Activated CD4-positive, alpha-beta T cell treated with anti-CD3 and anti-CD28 coated beads, Interleukin-2, amount 10 ng/mL, durations not matched to agents 7 days and 5 days (primary cell): ENCODE data around the gene SPECC1L. TPM values are rescaled to one million over a fixed set of nuclear protein-coding genes. Genes with fewer than 3 reads are reported as not detected.

Source experiments
- CTCF ChIA-PET: fragments of 350-600 bp; sonication (Branson Sonifier 250); formaldehyde crosslinking; loops from one replicate; lab custom pipeline; 2021; ENCODE audit warnings: antibody characterized with exemption; lab: Charles Lee
- POLR2A ChIA-PET: fragments of 350-600 bp; sonication (Branson Sonifier 250); formaldehyde crosslinking; loops from one replicate; lab custom pipeline; 2021; ENCODE audit warnings: antibody characterized with exemption; lab: Charles Lee
- DNase-seq: peaks from one replicate; pipeline ENCODE4 v3.0.0-alpha.2; 2020
- H3K27ac Mint-ChIP-seq: one replicate; pipeline ENCODE4 v1.8.0; 2021; ENCODE audit warnings: mild to moderate bottlenecking, moderate library complexity, mixed read lengths
- H3K27me3 Mint-ChIP-seq: one replicate; pipeline ENCODE4 v1.8.0; 2021; ENCODE audit warnings: mixed read lengths
- H3K36me3 Mint-ChIP-seq: one replicate; pipeline ENCODE4 v1.8.0; 2021; ENCODE audit warnings: low read depth, mixed read lengths
- H3K4me1 Mint-ChIP-seq: one replicate; pipeline ENCODE4 v1.8.0; 2021; ENCODE audit warnings: mixed read lengths
- H3K4me3 Mint-ChIP-seq: one replicate; pipeline ENCODE4 v1.8.0; 2021; ENCODE audit warnings: mild to moderate bottlenecking, moderate library complexity, mixed read lengths
- H3K9me3 Mint-ChIP-seq: one replicate; pipeline ENCODE4 v1.8.0; 2021; ENCODE audit warnings: mixed read lengths
- total RNA-seq, 2 experiments: library from RNA; stranded (reverse); gene quantifications; one replicate each; pipeline ENCODE4 v1.2.3, GENCODE V29; 2021

Gene SPECC1L
- total RNA-seq, 2 experiments from 2014 or later: 53.1 to 59.5 TPM

DNA sequence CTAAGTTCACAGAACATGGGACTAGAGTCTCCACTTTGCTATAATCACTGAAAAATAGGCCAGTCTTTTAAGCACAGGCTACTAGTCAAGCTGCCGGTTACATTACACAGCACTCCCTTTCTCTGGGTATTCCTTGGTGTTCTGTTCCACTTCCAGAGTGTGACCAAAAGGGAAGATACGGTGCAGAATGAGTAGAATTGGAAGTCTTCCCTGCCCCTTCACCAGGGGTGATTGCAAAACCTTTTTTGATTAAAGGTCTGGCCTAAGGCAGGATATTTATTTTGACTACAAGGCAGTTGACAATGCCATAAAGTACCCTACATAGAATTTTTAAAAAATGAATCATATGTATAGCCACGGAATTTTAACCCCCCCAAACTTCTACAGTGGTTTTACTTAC lies 97.2 kb downstream of the SPECC1L start:
- no peaks in the 10 kb centered on the region for H3K4me1 Mint-ChIP-seq
- H3K27me3 Mint-ChIP-seq: no peaks in the 10 kb centered on the region
- POLR2A ChIA-PET: no interaction called here
- no peak overlapping the region for H3K4me3 Mint-ChIP-seq
- CTCF ChIA-PET: no interaction called here
- H3K36me3 Mint-ChIP-seq: peaks cover 62% of the 10 kb centered on the region
- no peak for DNase-seq
- no peaks in the 10 kb centered on the region for H3K9me3 Mint-ChIP-seq
- H3K27ac Mint-ChIP-seq: no peak overlapping the region

DNA sequence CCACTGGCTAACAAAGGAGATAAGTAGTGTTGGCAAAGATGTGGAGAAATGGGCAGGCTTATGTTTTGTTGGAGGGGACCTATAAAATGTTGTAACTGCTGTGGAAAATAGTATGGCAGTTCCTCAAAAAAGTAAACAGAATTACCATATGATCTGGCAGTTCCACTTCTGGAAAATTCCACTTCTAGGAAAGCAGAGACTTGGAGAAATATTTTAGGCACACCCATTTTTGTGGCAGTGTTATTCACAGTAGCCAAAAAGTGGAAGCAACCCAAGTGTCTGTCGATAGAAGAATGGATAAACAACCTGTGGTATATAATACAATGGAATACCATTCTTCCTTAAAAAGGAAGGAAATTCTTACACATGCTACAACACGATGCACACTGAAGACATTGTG lies 99.8 kb downstream of the SPECC1L start:
- ChIA-PET POLR2A (no interaction called here), CTCF (no interaction called here)
- H3K27me3 Mint-ChIP-seq: no peaks in the 10 kb centered on the region
- DNase-seq: no peak
- H3K27ac Mint-ChIP-seq: no peak overlapping the region
- H3K9me3 Mint-ChIP-seq: peaks cover 5% of the 10 kb centered on the region
- peaks cover 74% of the 10 kb centered on the region for H3K36me3 Mint-ChIP-seq
- no peaks in the 10 kb centered on the region for H3K4me1 Mint-ChIP-seq
- no peak overlapping the region for H3K4me3 Mint-ChIP-seq

DNA sequence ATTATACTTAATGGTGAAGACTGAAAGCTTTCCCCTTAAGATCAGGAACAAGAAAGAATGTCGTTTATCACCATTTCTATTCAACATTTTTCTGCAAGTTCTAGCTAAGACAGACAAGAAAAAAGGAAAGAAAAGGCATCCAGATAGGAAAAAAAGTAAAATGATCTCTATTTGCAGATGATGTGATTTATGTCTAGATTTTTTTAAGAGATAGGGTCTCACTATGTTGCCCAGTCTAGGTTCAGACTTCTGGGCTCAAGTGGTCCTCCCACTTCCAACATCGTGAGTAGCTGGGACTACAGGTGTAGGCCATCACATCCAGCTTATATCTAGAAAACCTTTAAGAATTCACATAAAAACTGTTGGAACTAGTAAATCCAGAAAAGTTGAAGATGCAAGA lies 105.4 kb downstream of the SPECC1L start:
- Mint-ChIP-seq H3K36me3 (peaks cover 69% of the 10 kb centered on the region), H3K27ac (no peak overlapping the region), H3K4me1 (peaks cover 34% of the 10 kb centered on the region), H3K4me3 (no peak overlapping the region), H3K27me3 (no peaks in the 10 kb centered on the region), H3K9me3 (peaks cover 5% of the 10 kb centered on the region)
- POLR2A ChIA-PET: no interaction called here
- no peak for DNase-seq
- CTCF ChIA-PET: interaction anchor here (0.6 kb wide), 1 partner anchor 453 kb away, joined by 3 read pairs; no protein-coding TSS in a partner anchor

DNA sequence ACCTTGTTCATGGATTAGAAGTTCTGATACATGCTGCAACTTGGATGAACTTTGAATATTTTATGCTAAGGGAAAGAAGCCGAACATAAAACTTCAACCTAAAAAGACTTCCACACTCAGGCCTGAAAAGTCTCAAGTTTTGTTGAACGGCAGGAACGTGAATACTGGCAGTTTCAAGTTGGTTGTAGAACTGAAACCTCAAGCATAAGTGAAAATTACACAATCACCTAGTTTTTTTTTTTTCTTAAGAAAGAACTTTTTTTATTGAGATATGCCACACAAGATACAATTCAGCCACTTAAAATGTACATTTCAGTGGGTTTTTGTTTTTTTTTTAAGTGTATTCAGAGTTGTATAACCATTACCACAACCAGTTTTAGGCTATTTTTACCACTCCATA lies 106.0 kb downstream of the SPECC1L start:
- H3K27ac Mint-ChIP-seq: no peak overlapping the region
- ChIA-PET CTCF (no interaction called here), POLR2A (no interaction called here)
- no peaks in the 10 kb centered on the region for H3K27me3 Mint-ChIP-seq
- H3K9me3 Mint-ChIP-seq: peaks cover 5% of the 10 kb centered on the region
- no peak for DNase-seq
- H3K36me3 Mint-ChIP-seq: peaks cover 65% of the 10 kb centered on the region
- peaks cover 34% of the 10 kb centered on the region for H3K4me1 Mint-ChIP-seq
- H3K4me3 Mint-ChIP-seq: no peak overlapping the region

- Mint-ChIP-seq H3K4me1 (peaks cover 34% of the 10 kb centered on the region), H3K27ac (peak overlapping the region; percentile 89), H3K36me3 (peaks cover 45% of the 10 kb centered on the region), H3K27me3 (no peaks in the 10 kb centered on the region), H3K9me3 (peaks cover 5% of the 10 kb centered on the region), H3K4me3 (peak overlapping the region; percentile 16)
- peak; percentile 38 for DNase-seq
- CTCF ChIA-PET: no interaction called here
- POLR2A ChIA-PET: no interaction called here
Observed at GRCh38 chr22:24379536-24379935, 108.9 kb downstream of the SPECC1L start.

- peak overlapping the region; percentile 89 for H3K27ac Mint-ChIP-seq
- no peaks in the 10 kb centered on the region for H3K9me3 Mint-ChIP-seq
- peaks cover 34% of the 10 kb centered on the region for H3K4me1 Mint-ChIP-seq
- no peak for DNase-seq
- CTCF ChIA-PET: no interaction called here
- H3K27me3 Mint-ChIP-seq: no peaks in the 10 kb centered on the region
- H3K36me3 Mint-ChIP-seq: peaks cover 37% of the 10 kb centered on the region
- no peak overlapping the region for H3K4me3 Mint-ChIP-seq
- POLR2A ChIA-PET: no interaction called here
Observed at GRCh38 chr22:24380220-24380904, 109.7 kb downstream of the SPECC1L start.

DNA sequence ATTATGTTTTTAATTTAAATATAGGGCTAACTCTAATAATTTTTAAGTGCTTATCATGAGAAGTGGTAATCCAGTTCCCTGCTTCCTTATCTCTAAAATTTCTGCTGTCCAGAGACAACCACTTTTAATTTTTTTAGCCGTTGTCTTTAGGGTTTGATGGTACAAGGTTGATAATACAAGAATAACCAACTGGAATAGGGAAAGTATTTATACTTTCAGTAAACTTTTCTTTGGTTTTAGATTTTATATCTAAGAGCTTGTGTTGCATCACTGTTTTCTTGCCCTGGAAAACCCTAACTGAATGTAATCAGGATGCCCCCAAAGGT lies 110.2 kb downstream of the SPECC1L start:
- POLR2A ChIA-PET: no interaction called here
- CTCF ChIA-PET: no interaction called here
- DNase-seq: no peak
- peaks cover 34% of the 10 kb centered on the region for H3K36me3 Mint-ChIP-seq
- peaks cover 33% of the 10 kb centered on the region for H3K4me1 Mint-ChIP-seq
- no peak overlapping the region for H3K4me3 Mint-ChIP-seq
- H3K27me3 Mint-ChIP-seq: no peaks in the 10 kb centered on the region
- H3K9me3 Mint-ChIP-seq: no peaks in the 10 kb centered on the region
- no peak overlapping the region for H3K27ac Mint-ChIP-seq

GRCh38 chr22:24383061-24383460 lies 112.4 kb downstream of the SPECC1L start:
- Mint-ChIP-seq H3K4me3 (no peak overlapping the region), H3K27me3 (no peaks in the 10 kb centered on the region), H3K9me3 (no peaks in the 10 kb centered on the region), H3K27ac (no peak overlapping the region), H3K4me1 (peaks cover 23% of the 10 kb centered on the region), H3K36me3 (peaks cover 21% of the 10 kb centered on the region)
- no peak for DNase-seq
- ChIA-PET CTCF (no interaction called here), POLR2A (interaction anchor here (1.0 kb wide), 1 partner anchor 8 kb away, joined by 3 read pairs; no protein-coding TSS in a partner anchor)

GRCh38 chr22:24384131-24384530 lies 113.5 kb downstream of the SPECC1L start:
- Mint-ChIP-seq H3K27ac (no peak overlapping the region), H3K36me3 (peaks cover 18% of the 10 kb centered on the region), H3K9me3 (no peaks in the 10 kb centered on the region), H3K4me1 (peaks cover 18% of the 10 kb centered on the region), H3K4me3 (no peak overlapping the region), H3K27me3 (no peaks in the 10 kb centered on the region)
- no peak for DNase-seq
- CTCF ChIA-PET: no interaction called here
- POLR2A ChIA-PET: no interaction called here

- Mint-ChIP-seq H3K9me3 (no peaks in the 10 kb centered on the region), H3K36me3 (peaks cover 12% of the 10 kb centered on the region), H3K4me1 (peaks cover 20% of the 10 kb centered on the region), H3K27me3 (no peaks in the 10 kb centered on the region), H3K4me3 (no peak overlapping the region), H3K27ac (no peak overlapping the region)
- no peak for DNase-seq
- ChIA-PET POLR2A (no interaction called here), CTCF (interaction anchor here (0.7 kb wide), 1 partner anchor 311 kb away, joined by 3 read pairs; no protein-coding TSS in a partner anchor)
Observed at GRCh38 chr22:24386937-24387471, 116.4 kb downstream of the SPECC1L start.

DNA sequence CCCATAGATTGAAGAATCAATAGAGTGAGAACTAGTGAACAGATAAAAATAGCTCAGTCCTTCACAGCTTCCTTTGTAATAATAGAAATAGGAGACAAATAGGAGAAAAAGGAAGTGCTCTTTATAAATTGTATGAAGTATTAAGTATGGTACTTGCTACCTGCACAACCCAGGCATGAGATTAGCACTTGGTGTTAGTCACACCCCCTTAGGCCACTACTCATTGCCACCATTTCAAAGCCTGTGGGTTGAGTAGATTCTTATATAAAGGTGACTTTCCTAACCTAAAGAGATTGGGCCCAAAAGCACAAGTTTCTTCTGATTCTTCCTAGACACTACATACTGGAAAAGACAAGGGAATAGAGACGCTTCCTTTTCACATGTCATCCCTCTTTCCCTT lies 119.0 kb downstream of the SPECC1L start:
- Mint-ChIP-seq H3K36me3 (peaks cover 15% of the 10 kb centered on the region), H3K27ac (no peak overlapping the region), H3K4me1 (peaks cover 28% of the 10 kb centered on the region), H3K9me3 (no peaks in the 10 kb centered on the region), H3K4me3 (no peak overlapping the region), H3K27me3 (no peaks in the 10 kb centered on the region)
- ChIA-PET CTCF (interaction anchor here (3.1 kb wide), 1 partner anchor 10 kb away, joined by 8 read pairs; no protein-coding TSS in a partner anchor), POLR2A (no interaction called here)
- no peak for DNase-seq

- Mint-ChIP-seq H3K36me3 (peaks cover 16% of the 10 kb centered on the region), H3K4me3 (no peak overlapping the region), H3K4me1 (peaks cover 28% of the 10 kb centered on the region), H3K27ac (no peak overlapping the region), H3K27me3 (no peaks in the 10 kb centered on the region), H3K9me3 (no peaks in the 10 kb centered on the region)
- DNase-seq: no peak
- CTCF ChIA-PET: interaction anchor here (3.1 kb wide), 1 partner anchor 9 kb away, joined by 8 read pairs; no protein-coding TSS in a partner anchor
- POLR2A ChIA-PET: no interaction called here
Observed at GRCh38 chr22:24390156-24390555, 119.5 kb downstream of the SPECC1L start.

GRCh38 chr22:24390576-24390975 lies 119.9 kb downstream of the SPECC1L start:
- Mint-ChIP-seq H3K36me3 (peaks cover 19% of the 10 kb centered on the region), H3K4me1 (peaks cover 28% of the 10 kb centered on the region), H3K9me3 (no peaks in the 10 kb centered on the region), H3K27me3 (no peaks in the 10 kb centered on the region), H3K27ac (no peak overlapping the region), H3K4me3 (no peak overlapping the region)
- no peak for DNase-seq
- ChIA-PET POLR2A (no interaction called here), CTCF (interaction anchor here (1.8 to 3.1 kb wide), 2 partner anchors 9 to 28 kb away, joined by 6 to 8 read pairs; no protein-coding TSS in a partner anchor)
